ENCODE results near the gene TBC1D26.

GRCh38 chr17:15744074-15744676, 12.1 kb downstream of the TBC1D26 start:
- no peak for TF ChIP-seq POLR2A (IDR thresholded peaks at IDR 0.05; ENCODE audit: low read length)
- no peak for TF ChIP-seq SREBF2 (IDR thresholded peaks at IDR 0.05)
- TF ChIP-seq CTCF (IDR thresholded peaks at IDR 0.05), result no peak

All from A549 (cell line).